Activated T-cell treated with anti-CD3 and anti-CD28 coated beads, Interleukin-2, amount 50 U/mL, for 72 hours (primary cell): ENCODE measurements around the gene FGD5. TPM values are rescaled to one million over a fixed set of nuclear protein-coding genes. Genes with fewer than 3 reads are reported as not detected.

Experiments
- ATAC-seq, 2 donors: fragments of 150-1000 bp; cut with Tn5 transposase; replicated peaks in 1 of 2; 2 replicates each; pipeline ENCODE4 v1.10.0; 2021; ENCODE audit warnings: moderate library complexity in 2 of 2, mild to moderate bottlenecking in 1 of 2
- DNase-seq, 2 donors: peaks; one replicate each; pipeline ENCODE4 v3.0.0; 2021 to 2022; ENCODE audit warnings: mixed read lengths in 1 of 2
- H3K27ac Mint-ChIP-seq: one replicate; pipeline ENCODE4 v1.8.0; 2022; ENCODE audit warnings: mild to moderate bottlenecking, moderate library complexity, mixed read lengths
- H3K27me3 Mint-ChIP-seq: one replicate; pipeline ENCODE4 v1.8.0; 2022; ENCODE audit warnings: low read depth, mixed read lengths
- H3K36me3 Mint-ChIP-seq, 2 donors: one replicate each; pipeline ENCODE4 v1.8.0; 2022; ENCODE audit warnings: mixed read lengths in 2 of 2, mild to moderate bottlenecking in 1 of 2; ENCODE audit not compliant: insufficient read depth in 2 of 2
- H3K4me1 Mint-ChIP-seq: one replicate; pipeline ENCODE4 v1.8.0; 2022; ENCODE audit warnings: low read depth, mixed read lengths
- H3K4me3 Mint-ChIP-seq, 2 donors: one replicate each; pipeline ENCODE4 v1.8.0; 2022; ENCODE audit warnings: mild to moderate bottlenecking in 2 of 2, mixed read lengths in 2 of 2, moderate library complexity in 2 of 2
- H3K9me3 Mint-ChIP-seq, 2 donors: one replicate each; pipeline ENCODE4 v1.8.0; 2022; ENCODE audit warnings: mixed read lengths in 2 of 2
- total RNA-seq, 2 donors: library from RNA; stranded (reverse); gene quantifications; one replicate each; pipeline ENCODE4 v1.2.3, GENCODE V29; 2022

FGD5 gene
- total RNA-seq, 2 donors from 2014 or later, result not detected

DNA sequence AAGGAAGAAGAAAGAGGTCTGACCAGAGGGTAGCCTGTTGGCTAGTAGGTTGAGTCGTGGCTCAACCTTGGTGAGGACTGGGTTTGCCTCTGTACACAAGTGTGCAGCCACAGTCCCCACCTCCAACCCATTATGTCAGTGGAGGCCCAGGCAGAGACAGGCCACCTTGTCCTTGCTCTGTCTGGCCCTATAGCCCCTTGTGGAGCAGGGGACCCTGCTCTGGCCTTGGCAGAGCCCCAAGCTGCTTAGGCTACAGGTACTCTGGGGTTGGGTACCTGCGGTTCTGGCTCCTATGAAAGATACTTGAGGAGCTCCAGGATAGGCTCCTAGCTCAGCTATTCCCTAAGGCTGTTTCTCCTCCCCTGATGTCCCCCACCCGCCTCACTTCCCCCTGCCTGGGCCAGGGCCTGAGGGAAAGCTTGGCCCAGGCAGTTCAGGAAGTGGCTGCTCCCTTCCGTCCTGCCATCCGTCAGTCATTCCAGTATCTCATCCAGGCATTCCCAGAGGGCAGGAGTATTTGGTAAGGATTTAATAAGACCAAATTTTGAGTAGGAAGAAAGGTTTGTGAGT is 44.0 kb downstream of the FGD5 start:
- Mint-ChIP-seq H3K36me3 (no peaks in the 10 kb centered on the region), H3K9me3 (no peaks in the 10 kb centered on the region), H3K27ac (no peak overlapping the region), H3K27me3 (no peaks in the 10 kb centered on the region), H3K4me1 (no peaks in the 10 kb centered on the region), H3K4me3 (no peak overlapping the region)
- DNase-seq (no peak), ATAC-seq (no peak)

DNA sequence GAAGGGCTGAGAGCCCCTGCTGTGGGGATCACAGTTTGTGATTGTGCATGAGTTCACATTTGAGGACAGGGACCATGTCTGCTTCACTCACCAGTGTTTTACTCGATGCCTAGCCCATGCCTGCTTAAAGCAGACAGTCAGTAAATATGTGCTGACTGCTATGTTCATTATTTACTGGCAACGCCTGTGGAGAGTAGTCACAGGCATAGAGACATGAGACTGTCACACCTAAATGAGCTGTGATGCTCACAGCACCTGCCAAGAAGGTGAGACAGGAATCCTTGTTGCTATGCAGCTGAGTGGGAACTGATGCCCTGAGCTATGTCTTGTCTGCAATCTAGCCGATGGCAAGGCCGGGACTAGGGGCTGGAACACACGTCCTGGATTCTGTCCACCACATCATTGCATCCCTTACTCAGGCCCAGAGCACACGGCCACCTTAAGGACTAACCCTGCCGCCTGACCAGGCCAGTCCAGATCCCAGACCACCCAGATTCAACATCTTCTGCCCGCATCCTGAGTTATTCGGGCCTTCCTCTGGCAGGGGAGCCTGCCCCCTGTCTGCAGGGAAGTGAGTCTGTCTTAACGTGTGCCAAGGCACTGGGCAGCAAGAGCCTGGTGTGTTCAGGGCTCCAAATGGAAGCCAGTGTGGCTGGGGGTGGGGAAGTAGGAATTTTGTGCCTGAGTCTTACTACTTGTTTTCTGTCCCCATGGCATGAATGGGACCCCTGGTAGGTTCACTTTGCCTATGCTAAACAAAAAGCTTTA is 44.8 kb downstream of the FGD5 start:
- DNase-seq (no peak), ATAC-seq (no peak)
- no peak overlapping the region for H3K4me3 Mint-ChIP-seq
- H3K27me3 Mint-ChIP-seq, result no peaks in the 10 kb centered on the region
- H3K36me3 Mint-ChIP-seq, result no peaks in the 10 kb centered on the region
- H3K27ac Mint-ChIP-seq, result no peak overlapping the region
- H3K9me3 Mint-ChIP-seq, result no peaks in the 10 kb centered on the region
- no peaks in the 10 kb centered on the region for H3K4me1 Mint-ChIP-seq

DNA sequence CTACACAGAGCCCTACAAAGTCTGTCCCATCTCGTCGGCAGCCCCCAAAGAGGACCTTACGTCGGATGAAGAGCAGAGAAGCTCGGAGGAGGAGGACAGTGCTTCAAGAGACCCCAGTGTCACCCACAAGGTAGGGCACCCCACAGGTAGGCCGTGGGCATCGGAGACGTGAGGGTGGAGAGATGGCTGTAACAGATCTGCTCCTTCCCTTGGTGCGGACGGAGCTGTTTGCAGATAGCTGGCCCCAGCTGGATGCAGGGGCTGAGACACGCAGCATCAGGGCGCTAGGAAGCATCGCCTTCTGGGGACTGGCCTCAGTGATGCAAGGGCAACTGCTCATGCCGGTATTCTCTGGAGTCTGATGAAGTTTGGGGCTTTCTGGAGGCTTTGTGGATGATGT is 45.4 kb downstream of the FGD5 start:
- DNase-seq, result no peak
- no peaks in the 10 kb centered on the region for H3K27me3 Mint-ChIP-seq
- ATAC-seq, result no peak
- no peaks in the 10 kb centered on the region for H3K36me3 Mint-ChIP-seq
- no peaks in the 10 kb centered on the region for H3K4me1 Mint-ChIP-seq
- no peak overlapping the region for H3K27ac Mint-ChIP-seq
- no peak overlapping the region for H3K4me3 Mint-ChIP-seq
- H3K9me3 Mint-ChIP-seq, result no peaks in the 10 kb centered on the region

DNA sequence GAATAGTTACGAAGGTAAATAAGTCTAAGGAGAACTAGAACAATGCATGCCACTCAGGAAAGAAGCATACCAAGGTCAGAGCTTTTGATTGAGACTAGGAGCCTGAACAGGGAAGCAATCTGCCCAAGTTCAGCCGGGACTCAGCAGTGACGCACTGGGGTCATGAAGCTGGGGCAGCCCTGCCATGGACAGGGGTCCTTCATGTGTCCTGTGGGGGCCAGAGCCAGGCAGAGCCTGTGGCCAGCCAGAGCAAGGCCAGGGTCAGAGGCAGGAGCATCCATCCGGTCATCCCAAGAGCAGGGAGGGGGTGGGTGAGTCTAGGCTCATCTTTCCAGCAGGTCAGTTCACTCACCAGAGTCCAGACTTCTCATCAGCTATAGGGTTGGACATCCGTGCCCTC is 47.9 kb downstream of the FGD5 start:
- ATAC-seq (no peak), DNase-seq (no peak)
- Mint-ChIP-seq H3K4me3 (no peak overlapping the region), H3K36me3 (no peaks in the 10 kb centered on the region), H3K27ac (no peak overlapping the region), H3K9me3 (no peaks in the 10 kb centered on the region), H3K4me1 (no peaks in the 10 kb centered on the region), H3K27me3 (no peaks in the 10 kb centered on the region)

DNA sequence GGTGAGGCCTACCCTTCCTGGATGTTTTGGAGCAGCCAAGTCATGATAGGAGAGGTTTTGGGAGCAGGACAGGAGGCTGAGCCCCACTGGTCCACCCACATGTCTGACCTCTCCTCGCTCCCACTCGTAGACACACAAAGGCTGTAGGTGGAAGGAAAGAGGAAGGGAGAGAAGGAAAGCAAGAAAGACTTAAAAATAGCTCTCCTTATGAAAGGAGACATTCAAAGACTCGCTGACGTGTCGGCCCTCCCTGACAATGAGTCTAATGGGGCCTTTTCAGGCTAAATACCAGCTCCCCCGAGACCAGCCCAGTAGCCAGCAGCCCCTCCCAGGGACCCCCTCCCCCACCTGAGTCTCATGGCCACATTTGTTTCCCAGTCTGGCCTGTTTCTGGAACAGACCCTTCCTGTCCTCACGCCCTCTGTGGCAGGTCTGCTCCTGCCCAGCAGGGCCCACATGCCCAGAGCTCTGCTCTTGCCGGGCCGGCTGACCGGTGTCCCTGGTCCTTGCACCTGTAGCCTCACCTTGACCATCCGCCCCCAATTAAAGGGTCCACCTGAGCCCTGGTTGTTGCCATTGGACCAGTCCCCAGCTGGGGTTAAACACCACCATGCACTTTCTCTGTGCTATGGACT is 49.3 kb downstream of the FGD5 start:
- Mint-ChIP-seq H3K27me3 (no peaks in the 10 kb centered on the region), H3K36me3 (no peaks in the 10 kb centered on the region), H3K9me3 (no peaks in the 10 kb centered on the region), H3K4me1 (no peaks in the 10 kb centered on the region), H3K4me3 (no peak overlapping the region), H3K27ac (no peak overlapping the region)
- ATAC-seq, result no peak
- no peak for DNase-seq

DNA sequence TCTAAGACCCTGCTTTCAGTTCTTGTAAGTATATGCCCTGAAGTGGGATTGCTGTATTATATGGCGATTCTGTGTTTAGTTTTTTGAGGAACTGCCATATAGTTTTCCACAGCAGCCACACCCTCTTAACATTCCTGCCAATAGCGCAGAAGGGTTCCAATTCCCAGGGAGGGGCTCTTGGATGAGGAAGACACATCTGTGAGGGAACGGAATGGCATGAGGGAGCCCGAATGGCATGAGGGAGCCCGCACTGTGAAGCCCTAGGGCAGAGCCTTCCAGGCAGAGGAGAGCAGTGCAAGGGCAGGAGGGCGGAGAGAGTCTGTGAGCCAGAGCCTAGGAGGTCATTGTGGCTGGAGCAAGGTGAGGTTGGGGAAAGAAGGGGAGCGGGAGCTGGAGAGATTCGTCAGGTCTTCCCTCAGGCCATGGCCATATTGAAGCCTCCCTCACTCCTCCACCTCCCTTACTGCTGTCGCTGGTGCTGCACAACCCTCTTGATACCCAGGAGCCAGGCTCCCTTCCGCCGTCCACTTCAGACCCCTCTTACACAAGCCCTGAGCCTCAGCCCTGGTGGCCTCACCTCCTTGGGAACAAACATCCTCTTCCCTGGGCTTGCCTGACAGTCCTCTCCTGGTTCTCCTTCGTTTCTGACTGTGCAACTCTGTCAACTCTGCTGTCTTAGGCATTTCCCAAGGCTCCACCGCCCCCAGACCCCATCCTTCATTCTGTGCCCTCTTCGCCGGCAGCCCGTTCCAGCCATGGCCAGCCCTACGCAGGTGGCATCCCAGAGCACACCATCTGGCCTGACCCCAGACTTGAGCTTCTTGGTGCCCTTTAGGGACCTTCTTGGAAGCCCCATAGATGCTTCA is 51.4 kb downstream of the FGD5 start:
- no peaks in the 10 kb centered on the region for H3K36me3 Mint-ChIP-seq
- H3K4me1 Mint-ChIP-seq, result no peaks in the 10 kb centered on the region
- H3K9me3 Mint-ChIP-seq, result no peaks in the 10 kb centered on the region
- no peak overlapping the region for H3K4me3 Mint-ChIP-seq
- no peak for DNase-seq
- ATAC-seq, result no peak
- H3K27me3 Mint-ChIP-seq, result no peaks in the 10 kb centered on the region
- H3K27ac Mint-ChIP-seq, result no peak overlapping the region

DNA sequence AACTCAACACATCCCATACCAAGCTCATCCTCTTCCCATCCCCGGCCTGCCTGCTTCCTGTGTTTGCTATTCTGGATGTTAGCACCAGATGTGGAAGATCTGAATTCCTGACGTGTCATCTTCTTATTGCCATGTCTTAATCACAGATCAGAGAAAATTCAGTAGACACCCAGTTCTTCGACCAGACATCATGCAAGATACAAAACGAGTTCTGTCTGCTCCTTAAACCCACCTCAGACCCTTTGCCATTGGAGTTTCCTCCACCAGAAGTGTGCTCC is 52.0 kb downstream of the FGD5 start:
- Mint-ChIP-seq H3K27ac (no peak overlapping the region), H3K4me1 (no peaks in the 10 kb centered on the region), H3K36me3 (no peaks in the 10 kb centered on the region), H3K27me3 (no peaks in the 10 kb centered on the region), H3K4me3 (no peak overlapping the region), H3K9me3 (no peaks in the 10 kb centered on the region)
- no peak for DNase-seq
- no peak for ATAC-seq

DNA sequence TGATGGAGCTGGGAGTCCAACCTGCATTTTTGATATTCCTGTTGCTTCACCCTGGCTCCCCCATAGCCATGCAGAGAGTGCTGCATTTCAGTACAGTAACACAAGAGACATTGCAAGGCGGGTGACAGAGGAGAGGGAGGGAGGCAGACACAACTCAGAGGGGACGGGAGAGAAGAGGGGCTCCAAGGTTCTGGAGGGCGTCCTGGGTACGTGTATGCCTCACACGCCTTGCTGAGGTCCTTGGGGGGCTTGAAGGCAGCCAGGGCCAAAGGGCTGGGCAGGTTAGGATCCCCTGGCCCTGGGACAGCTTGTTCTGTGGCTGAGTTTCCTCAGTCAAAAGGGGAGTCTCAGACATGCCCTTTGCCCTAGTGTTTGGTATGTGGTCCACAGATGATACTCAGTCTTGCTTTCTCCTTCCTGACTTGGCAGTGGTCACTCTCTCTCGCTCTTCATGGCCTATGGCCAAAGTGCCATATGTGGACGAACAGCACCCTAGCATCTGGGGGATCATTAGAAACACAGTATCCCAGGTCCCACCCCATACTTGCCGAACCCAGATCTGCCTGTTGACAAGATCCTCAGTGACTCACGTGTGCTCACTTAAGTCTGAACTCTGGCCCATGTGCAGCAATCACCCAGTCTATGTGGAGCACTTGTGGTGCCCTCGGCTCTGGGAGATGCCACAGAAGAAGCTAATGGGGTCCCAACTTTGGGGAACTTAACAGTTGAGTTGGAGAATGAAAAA is 52.9 kb downstream of the FGD5 start:
- no peak overlapping the region for H3K4me3 Mint-ChIP-seq
- H3K27ac Mint-ChIP-seq, result no peak overlapping the region
- H3K27me3 Mint-ChIP-seq, result no peaks in the 10 kb centered on the region
- no peaks in the 10 kb centered on the region for H3K9me3 Mint-ChIP-seq
- ATAC-seq (no peak), DNase-seq (no peak)
- no peaks in the 10 kb centered on the region for H3K4me1 Mint-ChIP-seq
- no peaks in the 10 kb centered on the region for H3K36me3 Mint-ChIP-seq

DNA sequence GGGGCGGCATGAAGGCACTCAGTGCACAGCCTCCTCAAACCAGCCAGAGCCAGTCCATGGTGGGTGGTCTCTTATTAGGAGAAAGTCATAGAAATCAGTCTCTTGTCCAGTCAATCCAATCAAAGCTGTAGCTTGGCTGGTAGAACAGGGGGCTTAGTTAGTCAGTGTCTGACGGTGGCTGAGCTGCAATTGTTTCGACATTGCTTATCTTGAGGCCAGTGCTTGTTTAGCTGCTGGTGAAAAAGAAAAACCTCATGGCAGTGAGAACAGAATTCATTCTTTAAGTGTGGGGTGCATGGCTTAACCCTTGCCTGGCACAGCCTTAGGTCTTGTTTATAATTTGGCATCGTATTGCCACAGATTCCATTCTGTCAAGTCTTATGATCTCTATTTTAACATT is 53.9 kb downstream of the FGD5 start:
- no peak for DNase-seq
- no peak overlapping the region for H3K27ac Mint-ChIP-seq
- H3K4me1 Mint-ChIP-seq, result no peaks in the 10 kb centered on the region
- H3K4me3 Mint-ChIP-seq, result no peak overlapping the region
- no peaks in the 10 kb centered on the region for H3K27me3 Mint-ChIP-seq
- H3K36me3 Mint-ChIP-seq, result no peaks in the 10 kb centered on the region
- ATAC-seq, result no peak
- no peaks in the 10 kb centered on the region for H3K9me3 Mint-ChIP-seq

DNA sequence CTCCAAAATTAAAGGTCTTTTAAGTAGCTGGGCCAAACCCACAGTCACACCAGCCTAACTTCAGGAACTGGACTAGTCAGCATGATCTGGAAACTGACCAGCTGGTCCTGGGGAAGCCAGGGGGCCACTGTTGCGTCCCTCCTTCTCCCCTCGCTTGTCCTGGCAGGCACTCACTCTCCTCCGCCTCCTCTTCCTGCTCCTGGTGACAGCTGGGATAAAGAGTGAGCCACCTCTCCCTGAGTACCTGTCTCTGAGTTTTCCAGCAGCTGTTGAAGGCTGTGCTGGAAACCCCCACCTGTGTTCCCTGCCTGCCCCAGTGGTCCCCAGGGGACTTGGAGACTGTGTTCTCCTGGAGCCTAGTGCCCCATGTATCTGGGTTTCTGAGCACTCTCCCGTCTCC is 56.0 kb downstream of the FGD5 start:
- peaks cover 9% of the 10 kb centered on the region for H3K4me1 Mint-ChIP-seq
- H3K27ac Mint-ChIP-seq, result no peak overlapping the region
- DNase-seq (no peak), ATAC-seq (no peak)
- no peaks in the 10 kb centered on the region for H3K9me3 Mint-ChIP-seq
- H3K27me3 Mint-ChIP-seq, result no peaks in the 10 kb centered on the region
- no peaks in the 10 kb centered on the region for H3K36me3 Mint-ChIP-seq
- H3K4me3 Mint-ChIP-seq, result no peak overlapping the region

DNA sequence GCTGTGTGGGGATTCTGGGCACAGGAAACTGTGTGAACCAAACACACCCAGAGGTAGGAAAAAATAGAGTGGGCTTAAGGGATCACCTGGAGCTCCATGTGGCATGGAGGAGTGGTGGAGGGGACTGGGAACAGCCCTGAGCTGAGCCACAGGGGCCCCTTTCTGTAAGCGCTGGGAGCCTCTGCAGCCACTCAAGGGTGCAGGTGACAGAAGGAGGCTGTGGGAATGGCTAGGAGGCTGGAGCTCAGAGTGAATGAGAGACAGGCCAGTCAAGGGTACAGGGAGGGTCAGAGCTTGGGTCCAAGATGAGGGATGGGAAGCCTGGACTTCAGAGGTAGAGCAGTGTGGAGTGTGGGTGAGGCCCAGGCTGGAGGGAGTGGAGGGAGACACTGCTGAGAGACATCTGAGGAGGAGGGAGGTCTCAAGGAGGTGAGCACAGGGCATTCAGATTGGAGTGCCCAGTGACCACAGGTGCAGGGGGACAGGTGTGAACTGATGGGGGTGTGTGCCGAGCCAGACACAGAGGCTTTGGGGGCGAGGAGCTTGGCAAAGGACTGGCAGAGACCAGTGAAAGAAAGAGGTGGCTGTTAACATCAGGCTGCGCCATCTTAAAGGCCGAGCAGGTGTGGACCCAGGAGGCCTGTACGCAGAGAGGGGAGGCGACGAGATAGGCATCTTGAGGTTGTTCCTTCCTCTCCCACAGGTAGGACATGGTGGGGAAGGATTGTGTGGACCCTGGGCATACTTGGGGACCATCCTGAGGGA is 56.8 kb downstream of the FGD5 start:
- no peak for DNase-seq
- no peak overlapping the region for H3K4me3 Mint-ChIP-seq
- H3K27ac Mint-ChIP-seq, result no peak overlapping the region
- H3K36me3 Mint-ChIP-seq, result no peaks in the 10 kb centered on the region
- peaks cover 10% of the 10 kb centered on the region for H3K4me1 Mint-ChIP-seq
- ATAC-seq, result no peak
- H3K9me3 Mint-ChIP-seq, result no peaks in the 10 kb centered on the region
- H3K27me3 Mint-ChIP-seq, result no peaks in the 10 kb centered on the region

DNA sequence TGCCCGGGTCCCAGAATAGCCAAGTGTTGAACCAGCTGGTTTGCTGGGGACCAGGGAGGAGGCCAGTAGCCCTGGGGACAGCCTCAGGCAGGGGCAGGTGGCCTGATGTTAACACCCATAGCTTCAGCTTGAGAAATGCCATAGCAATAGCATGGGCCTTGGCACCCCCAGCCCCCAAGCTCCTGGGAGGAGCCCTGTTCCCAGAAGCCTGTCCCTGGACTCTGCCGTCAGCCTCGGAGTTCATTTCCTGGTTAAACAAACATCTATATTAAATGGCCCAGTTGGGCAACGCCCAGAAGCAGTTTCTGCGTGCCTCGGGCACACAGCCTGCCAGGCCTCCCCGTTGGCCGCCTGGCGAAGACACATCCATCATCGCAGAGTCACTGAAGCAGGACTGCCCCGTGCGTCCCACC is 58.2 kb downstream of the FGD5 start:
- Mint-ChIP-seq H3K27me3 (no peaks in the 10 kb centered on the region), H3K4me3 (no peak overlapping the region), H3K36me3 (no peaks in the 10 kb centered on the region), H3K27ac (no peak overlapping the region), H3K4me1 (peaks cover 21% of the 10 kb centered on the region), H3K9me3 (no peaks in the 10 kb centered on the region)
- DNase-seq (no peak), ATAC-seq (no peak)
